Nephron (organoid): ENCODE measurements around the gene SEMA5A.

Experiments
- H3K27ac Mint-ChIP-seq, 3 experiments: 2 replicates each; pipeline ENCODE4 v1.8.0; 2020; ENCODE audit warnings: mixed read lengths in 3 of 3, mild to moderate bottlenecking in 2 of 3, moderate library complexity in 1 of 3
- H3K27me3 Mint-ChIP-seq: 2 replicates; pipeline ENCODE4 v1.8.0; 2021; ENCODE audit warnings: low read depth, mild to moderate bottlenecking, moderate library complexity, mixed read lengths
- H3K36me3 Mint-ChIP-seq: 2 replicates; pipeline ENCODE4 v1.8.0; 2020; ENCODE audit warnings: low read depth, mixed read lengths
- H3K4me1 Mint-ChIP-seq: 2 replicates; pipeline ENCODE4 v1.8.0; 2020; ENCODE audit warnings: mixed read lengths
- H3K4me3 Mint-ChIP-seq, 3 experiments: 2 replicates each; pipeline ENCODE4 v1.8.0; 2020; ENCODE audit warnings: mild to moderate bottlenecking in 3 of 3, mixed read lengths in 3 of 3, moderate library complexity in 2 of 3
- H3K9me3 Mint-ChIP-seq: 2 replicates; pipeline ENCODE4 v1.8.0; 2020; ENCODE audit warnings: mixed read lengths
- CTCF ChIP-seq, 3 experiments: fragments of 200-600 bp; sonication (generic); IDR thresholded peaks; one replicate each; pipeline ENCODE4 v1.5.0; 2021; ENCODE audit warnings: antibody characterized with exemption in 3 of 3; ENCODE audit not compliant: unreplicated experiment in 3 of 3

SEMA5A gene

GRCh38 chr5:9182899-9183695 is 362.8 kb downstream of the SEMA5A start:
- H3K9me3 Mint-ChIP-seq = no peaks in the 10 kb centered on the region
- no peaks in the 10 kb centered on the region for H3K27me3 Mint-ChIP-seq
- H3K4me1 Mint-ChIP-seq = no peaks in the 10 kb centered on the region
- no peak overlapping the region for H3K4me3 Mint-ChIP-seq
- no peak overlapping the region for H3K27ac Mint-ChIP-seq
- peaks cover 17% of the 10 kb centered on the region for H3K36me3 Mint-ChIP-seq
- TF ChIP-seq CTCF (IDR thresholded peaks at IDR 0.05; ENCODE audit: unreplicated experiment in 3 of 3) = no peak

GRCh38 chr5:9176641-9177040 is 369.2 kb downstream of the SEMA5A start:
- no peak overlapping the region for H3K27ac Mint-ChIP-seq
- no peak for TF ChIP-seq CTCF (IDR thresholded peaks at IDR 0.05; ENCODE audit: unreplicated experiment in 3 of 3)
- H3K4me3 Mint-ChIP-seq = no peak overlapping the region
- peaks cover 34% of the 10 kb centered on the region for H3K36me3 Mint-ChIP-seq
- H3K27me3 Mint-ChIP-seq = no peaks in the 10 kb centered on the region
- H3K9me3 Mint-ChIP-seq = peaks cover 3% of the 10 kb centered on the region
- no peaks in the 10 kb centered on the region for H3K4me1 Mint-ChIP-seq

GRCh38 chr5:9174446-9174845 is 371.4 kb downstream of the SEMA5A start:
- no peak for TF ChIP-seq CTCF (IDR thresholded peaks at IDR 0.05; ENCODE audit: unreplicated experiment in 3 of 3)
- peaks cover 3% of the 10 kb centered on the region for H3K9me3 Mint-ChIP-seq
- H3K27ac Mint-ChIP-seq = no peak overlapping the region
- peaks cover 41% of the 10 kb centered on the region for H3K36me3 Mint-ChIP-seq
- H3K4me3 Mint-ChIP-seq = no peak overlapping the region
- H3K4me1 Mint-ChIP-seq = no peaks in the 10 kb centered on the region
- H3K27me3 Mint-ChIP-seq = peaks cover 5% of the 10 kb centered on the region

GRCh38 chr5:9173281-9174048 is 372.4 kb downstream of the SEMA5A start:
- TF ChIP-seq CTCF (IDR thresholded peaks at IDR 0.05; ENCODE audit: unreplicated experiment in 3 of 3) = no peak
- Mint-ChIP-seq H3K4me3 (no peak overlapping the region), H3K27me3 (peaks cover 5% of the 10 kb centered on the region), H3K27ac (no peak overlapping the region), H3K4me1 (no peaks in the 10 kb centered on the region), H3K36me3 (peaks cover 44% of the 10 kb centered on the region), H3K9me3 (peaks cover 3% of the 10 kb centered on the region)

- H3K27me3 Mint-ChIP-seq = peaks cover 5% of the 10 kb centered on the region
- TF ChIP-seq CTCF (IDR thresholded peaks at IDR 0.05; ENCODE audit: unreplicated experiment in 3 of 3) = no peak
- H3K36me3 Mint-ChIP-seq = peaks cover 27% of the 10 kb centered on the region
- H3K9me3 Mint-ChIP-seq = peaks cover 3% of the 10 kb centered on the region
- H3K4me1 Mint-ChIP-seq = no peaks in the 10 kb centered on the region
- no peak overlapping the region for H3K4me3 Mint-ChIP-seq
- no peak overlapping the region for H3K27ac Mint-ChIP-seq
These were observed 375.8 kb downstream of the SEMA5A start for GRCh38 chr5:9170026-9170425.
